HepG2 (cell line): ENCODE data around the gene PTK7. TPM values are rescaled to one million over a fixed set of nuclear protein-coding genes. Genes with fewer than 3 reads are reported as not detected.

Experiments
- ATAC-seq: fragments of 200-7000 bp; cut with Tn5 transposase; 3 replicates; pipeline ENCODE4 v1.9.1; 2020; ENCODE audit warnings: mild to moderate bottlenecking, moderate library complexity
- BruUV-seq: library from RNA; stranded (reverse); fragments of 400-500 nt; replicated peaks from 2 replicates; lab custom pipeline; 2021; lab: Mats Ljungman, UMichigan
- CTCF ChIA-PET: fragments of 300-600 bp; formaldehyde crosslinking; extraction: SDS; loops from one replicate; lab custom pipeline; 2021; ENCODE audit warnings: low total read pairs, inconsistent platforms, low intra/inter-chr PET ratio; lab: Yijun Ruan, JAX
- POLR2A ChIA-PET: fragments of 350-600 bp; sonication (Branson Sonifier 250); formaldehyde crosslinking; loops from one replicate; lab custom pipeline; 2020; ENCODE audit warnings: antibody characterized with exemption, inconsistent platforms; lab: Yijun Ruan, JAX
- DNase-seq: peaks from one replicate; pipeline ENCODE4 v3.0.0-alpha.2; 2015; ENCODE audit warnings: low spot score
- FAIRE-seq: peaks from 3 replicates; lab custom pipeline; 2011; peaks lifted over from hg19 to GRCh38; lab: Jason Lieb, UNC
- H2AFZ ChIP-seq: one replicate; pipeline ENCODE4 v1.6.1; 2011; ENCODE audit warnings: low read length, inconsistent platforms
- H3K27ac ChIP-seq: fragments of 300-600 bp; 3 replicates; pipeline ENCODE4 v1.8.0; 2011; ENCODE audit warnings: mixed run types, mild to moderate bottlenecking, mixed read lengths, low read length, inconsistent platforms; ENCODE audit not compliant: insufficient read depth; ENCODE audit errors: extremely low read length
- H3K27me3 ChIP-seq, 2 experiments: fragments of 200-600 bp in 1 of 2; 2 replicates in 1 of 2; 3 replicates in 1 of 2; pipeline versions ENCODE4 v1.6.0 to v1.8.0; 2011; ENCODE audit warnings: low read length in 2 of 2, mild to moderate bottlenecking in 2 of 2, moderate library complexity in 2 of 2, inconsistent platforms in 1 of 2; ENCODE audit not compliant: insufficient read depth in 2 of 2, control insufficient read depth in 1 of 2
- H3K36me3 ChIP-seq, 2 experiments: fragments of 200-600 bp in 1 of 2; replicated peaks in 1 of 2; 2 replicates in 1 of 2; 3 replicates in 1 of 2; pipeline versions ENCODE4 v1.5.1 to v1.8.0; 2011; ENCODE audit warnings: low read length in 2 of 2, inconsistent platforms in 1 of 2; ENCODE audit not compliant: insufficient read depth in 2 of 2, control insufficient read depth in 1 of 2
- H3K4me1 ChIP-seq: 2 replicates; pipeline ENCODE4 v1.5.1; 2012; ENCODE audit warnings: low read length, inconsistent platforms; ENCODE audit not compliant: insufficient read depth
- H3K4me2 ChIP-seq: 2 replicates; pipeline ENCODE4 v1.6.0; 2011; ENCODE audit warnings: low read depth, low read length, inconsistent platforms
- H3K4me3 ChIP-seq, 3 experiments: fragments of 200-600 bp in 1 of 3; sonication (generic), shearing (Covaris generic) in 1 of 3; replicated peaks in 1 of 3; 2 replicates each; pipeline ENCODE4 v1.5.1; 2011 to 2016; ENCODE audit warnings: low read length in 3 of 3, inconsistent platforms in 2 of 3, low read depth in 2 of 3, mild to moderate bottlenecking in 2 of 3, control low read depth in 1 of 3, mixed read lengths in 1 of 3; ENCODE audit not compliant: insufficient read depth in 1 of 3
- H3K79me2 ChIP-seq: one replicate; pipeline ENCODE4 v1.6.1; 2011; ENCODE audit warnings: low read length, inconsistent platforms; ENCODE audit not compliant: insufficient read depth
- H3K9ac ChIP-seq: 2 replicates; pipeline ENCODE4 v1.6.0; 2011; ENCODE audit warnings: mild to moderate bottlenecking, low read depth, low read length, inconsistent platforms; ENCODE audit not compliant: insufficient read depth
- H3K9me3 ChIP-seq: 2 replicates; pipeline ENCODE4 v1.5.1; 2012; ENCODE audit warnings: mild to moderate bottlenecking, low read length
- H4K20me1 ChIP-seq: 2 replicates; pipeline ENCODE4 v1.6.0; 2011; ENCODE audit warnings: inconsistent platforms, mild to moderate bottlenecking, low read length, moderate library complexity; ENCODE audit not compliant: insufficient read depth
- DZIP1 ChIP-seq: sonication (generic); formaldehyde crosslinking; IDR thresholded peaks from 2 replicates; pipeline ENCODE4 v1.5.0; 2020; ENCODE audit warnings: mild to moderate bottlenecking, missing genetic modification reagents
- PHF20 ChIP-seq: sonication (generic); formaldehyde crosslinking; IDR thresholded peaks from 2 replicates; pipeline ENCODE4 v1.5.0; 2020; ENCODE audit warnings: mild to moderate bottlenecking, missing genetic modification reagents
- ZFP36 ChIP-seq: fragments of 150-350 bp; IDR thresholded peaks from 2 replicates; pipeline ENCODE4 v1.6.1; 2018; ENCODE audit warnings: borderline replicate concordance, low read length, low read depth; ENCODE audit not compliant: partially characterized antibody
- WGBS: methylation state at CpG from one replicate; pipeline ENCODE4 v1.1.6; 2017; ENCODE audit warnings: low lambda C conversion rate; 5-methylcytosine and 5-hydroxymethylcytosine counted together
- in situ Hi-C: cut with HindIII; loops from 2 replicates; pipeline ENCODE4 v1.10.0; 2017; ENCODE audit warnings: low pct_unique_long_range_greater_than_20kb; ENCODE audit not compliant: extremely low pct_ligation_motif_present
- intact Hi-C: fragments of 100-400 bp; cut with micrococcal nuclease; formaldehyde crosslinking; loops from one replicate; pipeline ENCODE4 v1.10.0; 2022; ENCODE audit not compliant: unreplicated experiment
- polyA plus RNA-seq, 8 experiments: library from polyadenylated mRNA; depleted of rRNA in 3 of 8; stranded (reverse) in 7 of 8; unstranded in 1 of 8; fragments of >200 nt; fragmentation: Illumina TruSeq in 4 of 8; extraction: Trizol in 4 of 8; gene quantifications; 2 replicates each; pipeline versions ENCODE4 v1.2.1 to v1.2.3, GENCODE V29; 2011 to 2016; ENCODE audit warnings: low read depth in 4 of 8, missing spikeins in 1 of 8, mixed read lengths in 1 of 8; ENCODE audit not compliant: insufficient read depth in 1 of 8
- total RNA-seq, 5 experiments: library from RNA; depleted of rRNA; stranded (reverse); fragments of >200 nt; fragmentation: Illumina TruSeq; extraction: Trizol; gene quantifications; 2 replicates each; pipeline ENCODE4 v1.2.3, GENCODE V29; 2016; ENCODE audit warnings: low read depth in 1 of 5

PTK7 gene
- total and polyA plus RNA-seq, 2 of the 13 experiments (the other 11 are each of a cell fraction or from before 2014, with no cell fraction given): 98.5 to 99.8 TPM

DNA sequence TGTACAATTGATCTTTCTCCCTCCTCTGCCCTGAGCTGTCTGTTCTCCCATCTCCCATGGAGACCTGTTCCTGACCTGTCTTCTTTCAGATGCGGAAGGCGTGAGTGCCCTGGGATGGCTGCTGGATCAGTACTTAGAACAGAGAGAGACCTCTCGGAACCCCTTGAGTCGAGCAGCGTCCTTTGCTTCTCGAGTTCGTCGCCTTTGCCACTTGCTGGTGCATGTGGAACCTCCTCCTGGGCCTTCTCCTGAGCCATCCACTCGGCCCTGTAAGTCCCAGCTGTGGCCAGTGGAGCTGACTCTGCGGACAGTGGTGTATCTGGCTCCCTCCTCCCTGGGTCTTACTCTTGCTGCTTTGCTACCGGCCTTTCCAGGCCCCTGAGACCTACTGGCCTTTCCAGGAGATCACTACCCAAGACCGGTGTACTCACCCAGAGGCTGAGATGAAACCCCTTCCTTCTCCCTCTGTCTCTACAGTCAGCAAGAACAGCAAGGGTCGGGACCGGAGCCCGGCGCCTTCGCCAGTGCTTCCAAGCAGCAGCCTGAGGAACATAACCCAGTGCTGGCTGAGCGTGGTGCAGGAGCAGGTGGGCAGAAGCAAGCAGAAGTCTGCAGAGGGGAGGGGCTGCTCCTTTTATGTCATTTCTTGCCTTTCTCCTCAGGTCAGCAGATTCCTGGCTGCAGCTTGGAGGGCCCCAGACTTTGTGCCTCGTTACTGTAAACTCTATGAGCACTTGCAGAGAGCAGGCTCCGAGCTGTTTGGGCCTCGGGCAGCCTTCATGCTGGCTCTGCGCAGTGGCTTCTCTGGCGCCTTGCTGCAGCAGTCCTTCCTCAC lies 128.4 kb downstream of the PTK7 start:
- BruUV-seq: no TSS peak
- POLR2A ChIA-PET: interaction anchor here (0.6 kb wide), 1 partner anchor 34 kb away, joined by 3 read pairs; no protein-coding TSS in a partner anchor

More for the DNA sequence above, 128.4 kb downstream of the PTK7 start:
- Histone ChIP-seq H2AFZ (no peak overlapping the region), H3K9me3 (no peaks in the 10 kb centered on the region), H3K4me1 (0 out of 2 replicates have a peak, but pooled peaks cover 5% of the 10 kb centered on the region), H3K27me3 (no peaks in the 10 kb centered on the region), H3K27ac (no peak overlapping the region), H3K79me2 (no peaks in the 10 kb centered on the region), H4K20me1 (no peaks in the 10 kb centered on the region), H3K4me3 (no peak overlapping the region), H3K4me2 (no peak overlapping the region), H3K9ac (no peak overlapping the region), H3K36me3 (peaks cover 0 to 2% of the 10 kb centered on the region in 2 experiments; a peak in 2 of 5 replicates)
- FAIRE-seq (no peak), ATAC-seq (peak; percentile 25), DNase-seq (no peak)
- in situ Hi-C loops (no loop called here), intact Hi-C loops (no loop called here)
- WGBS: 89% methylated on average over 23 of the region's 23 CpGs
- CTCF ChIA-PET: no interaction called here
- TF ChIP-seq ZFP36 (no peak), DZIP1 (no peak), PHF20 (CRISPR knock-in tag) (no peak)
